Glutamatergic neuron (in vitro differentiated cells): ENCODE measurements around the gene SUGP2. TPM values are rescaled to one million over a fixed set of nuclear protein-coding genes. Genes with fewer than 3 reads are reported as not detected.

Source experiments
- DNase-seq: peaks from one replicate; pipeline ENCODE4 v3.0.0; 2022
- H3K27ac Mint-ChIP-seq: one replicate; pipeline ENCODE4 v1.8.0; 2020; ENCODE audit warnings: mild to moderate bottlenecking, mixed read lengths, inconsistent platforms; ENCODE audit not compliant: unreplicated experiment
- H3K27me3 Mint-ChIP-seq: one replicate; pipeline ENCODE4 v1.8.0; 2020; ENCODE audit warnings: mild to moderate bottlenecking, moderate library complexity, mixed read lengths, inconsistent platforms; ENCODE audit not compliant: unreplicated experiment
- H3K36me3 Mint-ChIP-seq: one replicate; pipeline ENCODE4 v1.8.0; 2020; ENCODE audit warnings: mild to moderate bottlenecking, mixed read lengths, inconsistent platforms; ENCODE audit not compliant: unreplicated experiment
- H3K4me1 Mint-ChIP-seq: one replicate; pipeline ENCODE4 v1.8.0; 2020; ENCODE audit warnings: mild to moderate bottlenecking, low read depth, mixed read lengths, inconsistent platforms; ENCODE audit not compliant: unreplicated experiment
- H3K4me3 Mint-ChIP-seq: one replicate; pipeline ENCODE4 v1.8.0; 2020; ENCODE audit warnings: mild to moderate bottlenecking, mixed read lengths, inconsistent platforms; ENCODE audit not compliant: unreplicated experiment
- H3K9me3 Mint-ChIP-seq: one replicate; pipeline ENCODE4 v1.8.0; 2020; ENCODE audit warnings: mild to moderate bottlenecking, moderate library complexity, mixed read lengths, inconsistent platforms; ENCODE audit not compliant: unreplicated experiment
- total RNA-seq: library from RNA; stranded (reverse); fragmentation: NEBNext Ultra II Directional; extraction: Animal tissue kit (Norgen Biotek cat#: 25700); gene quantifications from one replicate; pipeline ENCODE4 v1.2.1, GENCODE V29; 2021; ENCODE audit not compliant: unreplicated experiment
- TF ChIP-seq, protein P1 (sequence below): fragments of 200-600 bp; sonication (generic); IDR thresholded peaks from one replicate; pipeline ENCODE4 v1.5.0; 2021; ENCODE audit not compliant: partially characterized antibody, unreplicated experiment

SUGP2 gene
- total RNA-seq, 1 donor from 2014 or later, result 201 TPM

DNA sequence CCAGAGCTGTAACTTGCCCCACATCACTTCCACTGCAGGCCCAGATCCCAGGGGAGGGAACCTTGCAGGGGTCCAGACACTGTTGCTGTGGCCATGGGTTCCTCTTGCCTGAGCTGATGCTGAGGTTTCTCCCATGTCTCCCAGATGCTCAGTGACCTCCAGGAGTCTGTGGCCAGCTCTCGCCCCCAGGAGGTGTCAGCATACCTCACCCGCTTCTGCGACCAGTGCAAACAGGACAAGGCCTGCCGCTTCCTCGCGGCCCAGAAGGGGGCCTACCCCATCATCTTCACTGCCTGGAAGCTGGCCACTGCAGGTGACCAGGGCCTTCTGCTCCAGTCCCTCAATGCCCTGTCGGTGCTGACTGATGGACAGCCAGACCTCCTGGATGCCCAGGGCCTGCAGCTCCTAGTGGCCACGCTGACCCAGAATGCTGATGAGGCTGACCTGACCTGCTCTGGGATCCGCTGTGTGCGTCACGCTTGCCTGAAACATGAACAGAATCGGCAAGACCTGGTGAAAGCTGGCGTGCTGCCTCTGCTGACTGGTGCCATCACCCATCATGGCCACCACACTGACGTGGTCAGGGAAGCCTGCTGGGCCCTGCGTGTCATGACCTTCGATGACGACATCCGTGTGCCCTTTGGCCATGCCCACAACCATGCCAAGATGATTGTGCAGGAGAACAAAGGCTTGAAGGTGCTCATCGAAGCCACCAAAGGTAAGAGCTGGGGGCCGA, 18.3 kb upstream of the SUGP2 start:
- no peak overlapping the region for H3K27ac Mint-ChIP-seq
- H3K9me3 Mint-ChIP-seq, result peaks cover 2% of the 10 kb centered on the region
- no peaks in the 10 kb centered on the region for H3K36me3 Mint-ChIP-seq
- TF ChIP-seq, protein P1, sequence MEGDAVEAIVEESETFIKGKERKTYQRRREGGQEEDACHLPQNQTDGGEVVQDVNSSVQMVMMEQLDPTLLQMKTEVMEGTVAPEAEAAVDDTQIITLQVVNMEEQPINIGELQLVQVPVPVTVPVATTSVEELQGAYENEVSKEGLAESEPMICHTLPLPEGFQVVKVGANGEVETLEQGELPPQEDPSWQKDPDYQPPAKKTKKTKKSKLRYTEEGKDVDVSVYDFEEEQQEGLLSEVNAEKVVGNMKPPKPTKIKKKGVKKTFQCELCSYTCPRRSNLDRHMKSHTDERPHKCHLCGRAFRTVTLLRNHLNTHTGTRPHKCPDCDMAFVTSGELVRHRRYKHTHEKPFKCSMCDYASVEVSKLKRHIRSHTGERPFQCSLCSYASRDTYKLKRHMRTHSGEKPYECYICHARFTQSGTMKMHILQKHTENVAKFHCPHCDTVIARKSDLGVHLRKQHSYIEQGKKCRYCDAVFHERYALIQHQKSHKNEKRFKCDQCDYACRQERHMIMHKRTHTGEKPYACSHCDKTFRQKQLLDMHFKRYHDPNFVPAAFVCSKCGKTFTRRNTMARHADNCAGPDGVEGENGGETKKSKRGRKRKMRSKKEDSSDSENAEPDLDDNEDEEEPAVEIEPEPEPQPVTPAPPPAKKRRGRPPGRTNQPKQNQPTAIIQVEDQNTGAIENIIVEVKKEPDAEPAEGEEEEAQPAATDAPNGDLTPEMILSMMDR, result no peak
- no peak for DNase-seq
- no peak overlapping the region for H3K4me3 Mint-ChIP-seq
- H3K4me1 Mint-ChIP-seq, result no peaks in the 10 kb centered on the region
- H3K27me3 Mint-ChIP-seq, result no peaks in the 10 kb centered on the region

DNA sequence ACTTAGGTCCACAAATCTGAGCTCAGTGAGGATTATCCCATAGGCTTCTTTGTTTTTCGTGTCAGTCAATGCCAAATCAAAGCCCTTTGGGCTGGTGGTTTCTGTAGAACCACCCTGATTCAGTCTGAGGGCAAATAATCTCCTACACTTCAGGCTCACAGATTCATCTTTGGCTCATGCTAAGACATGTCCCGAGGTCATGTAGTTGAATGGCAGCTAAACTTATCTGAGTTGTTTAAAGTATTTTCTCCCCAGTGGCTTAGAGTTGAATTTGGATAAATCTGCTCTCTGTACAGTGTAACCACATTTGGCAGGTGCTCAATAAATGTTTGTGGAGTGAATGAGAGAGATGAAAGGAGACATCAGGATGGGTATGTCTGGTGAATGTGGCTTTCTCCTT, 17.4 kb upstream of the SUGP2 start:
- Mint-ChIP-seq H3K9me3 (no peaks in the 10 kb centered on the region), H3K4me3 (no peak overlapping the region), H3K36me3 (no peaks in the 10 kb centered on the region), H3K27ac (no peak overlapping the region), H3K27me3 (no peaks in the 10 kb centered on the region), H3K4me1 (no peaks in the 10 kb centered on the region)
- DNase-seq, result no peak
- TF ChIP-seq, protein P1, result no peak

DNA sequence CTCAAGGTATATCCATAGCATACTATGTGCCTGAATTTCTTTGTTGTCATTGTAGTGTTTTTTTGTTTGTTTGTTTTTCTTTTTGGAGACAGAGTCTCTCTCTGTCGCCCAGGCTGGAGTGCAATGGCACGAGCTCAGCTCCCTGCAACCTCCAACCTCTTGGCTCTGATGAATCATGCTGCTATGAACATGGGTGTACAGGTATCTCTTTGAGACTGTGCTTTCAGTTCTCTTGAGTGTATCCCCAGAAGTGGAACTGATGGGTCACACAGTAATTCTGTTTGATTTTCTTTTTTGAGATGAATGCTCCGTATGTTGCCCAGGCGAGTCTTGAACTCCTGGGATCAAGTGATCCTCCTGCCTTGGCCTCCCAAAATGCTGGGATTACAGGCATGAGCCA, 16.8 kb upstream of the SUGP2 start:
- H3K36me3 Mint-ChIP-seq, result no peaks in the 10 kb centered on the region
- no peak overlapping the region for H3K4me3 Mint-ChIP-seq
- no peaks in the 10 kb centered on the region for H3K9me3 Mint-ChIP-seq
- no peak for DNase-seq
- H3K4me1 Mint-ChIP-seq, result no peaks in the 10 kb centered on the region
- H3K27ac Mint-ChIP-seq, result no peak overlapping the region
- H3K27me3 Mint-ChIP-seq, result no peaks in the 10 kb centered on the region
- TF ChIP-seq, protein P1, result no peak

DNA sequence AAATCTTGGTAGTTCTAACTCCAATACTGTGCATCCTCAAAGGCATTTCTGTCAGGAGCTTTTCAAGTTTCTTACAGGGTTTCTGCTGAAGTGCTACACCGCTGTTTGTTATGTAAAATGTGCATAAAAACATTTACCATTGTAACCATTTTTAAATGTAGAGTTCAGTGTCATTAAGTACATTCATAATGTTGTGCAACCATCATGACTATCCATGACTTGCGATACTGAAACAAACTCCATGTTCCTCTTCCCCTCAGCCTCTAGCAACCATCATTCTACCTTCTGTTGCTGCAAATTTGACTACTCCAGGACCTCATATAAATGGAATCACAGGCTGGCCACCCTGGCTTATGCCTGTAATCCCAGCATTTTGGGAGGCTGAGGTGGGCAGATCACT, 16.1 kb upstream of the SUGP2 start:
- no peaks in the 10 kb centered on the region for H3K27me3 Mint-ChIP-seq
- TF ChIP-seq, protein P1, result no peak
- H3K36me3 Mint-ChIP-seq, result no peaks in the 10 kb centered on the region
- no peaks in the 10 kb centered on the region for H3K9me3 Mint-ChIP-seq
- H3K4me1 Mint-ChIP-seq, result no peaks in the 10 kb centered on the region
- no peak overlapping the region for H3K4me3 Mint-ChIP-seq
- H3K27ac Mint-ChIP-seq, result no peak overlapping the region
- no peak for DNase-seq

DNA sequence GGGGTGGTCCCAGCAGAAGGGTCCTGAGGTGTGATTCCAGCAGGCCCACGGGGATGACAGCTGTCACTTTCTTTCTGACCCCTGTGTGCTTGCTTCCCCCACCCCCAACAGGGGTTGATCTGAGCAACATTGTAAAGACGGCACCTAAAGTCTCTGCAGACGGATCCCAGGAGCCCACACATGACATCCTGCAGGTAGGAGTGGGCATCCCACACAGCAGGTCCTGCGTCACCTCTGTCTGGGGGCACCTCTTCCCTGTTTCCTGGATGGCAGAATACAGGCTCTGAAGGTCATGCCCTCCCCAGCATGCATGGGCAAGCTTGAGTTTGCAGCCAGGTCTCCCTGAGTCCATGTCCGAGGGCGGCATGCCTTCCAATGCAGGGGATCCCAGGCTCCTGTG, 10.6 kb upstream of the SUGP2 start:
- TF ChIP-seq, protein P1, result no peak
- H3K4me1 Mint-ChIP-seq, result no peaks in the 10 kb centered on the region
- no peaks in the 10 kb centered on the region for H3K9me3 Mint-ChIP-seq
- no peaks in the 10 kb centered on the region for H3K27me3 Mint-ChIP-seq
- H3K27ac Mint-ChIP-seq, result no peak overlapping the region
- H3K36me3 Mint-ChIP-seq, result no peaks in the 10 kb centered on the region
- no peak for DNase-seq
- no peak overlapping the region for H3K4me3 Mint-ChIP-seq
